Rectal smooth muscle tissue (tissue), 1 donor: Measurements from ENCODE around the gene AFF1.

Source experiments
- H3K27ac ChIP-seq: one replicate; pipeline ENCODE4 v1.7.0; 2013; ENCODE audit warnings: low read depth, low read length, inconsistent platforms
- H3K27me3 ChIP-seq: one replicate; pipeline ENCODE4 v1.7.0; 2013; ENCODE audit warnings: low read length; ENCODE audit not compliant: control insufficient read depth, insufficient read depth
- H3K36me3 ChIP-seq: one replicate; pipeline ENCODE4 v1.7.0; 2013; ENCODE audit warnings: low read length; ENCODE audit not compliant: control insufficient read depth, insufficient read depth
- H3K4me1 ChIP-seq: one replicate; pipeline ENCODE4 v1.7.0; 2013; ENCODE audit warnings: low read length; ENCODE audit not compliant: control insufficient read depth, insufficient read depth
- H3K4me3 ChIP-seq: one replicate; pipeline ENCODE4 v1.7.0; 2013; ENCODE audit warnings: low read length
- H3K9ac ChIP-seq: one replicate; pipeline ENCODE4 v1.7.0; 2013; ENCODE audit warnings: low read length

The AFF1 gene

GRCh38 chr4:86909546-86910295, 25.1 kb upstream of the AFF1 start:
- no peaks in the 10 kb centered on the region for H3K27me3 ChIP-seq
- H3K4me3 ChIP-seq: no peak overlapping the region
- no peaks in the 10 kb centered on the region for H3K36me3 ChIP-seq
- H3K4me1 ChIP-seq: no peaks in the 10 kb centered on the region
- no peak overlapping the region for H3K9ac ChIP-seq
- no peak overlapping the region for H3K27ac ChIP-seq

- H3K4me3 ChIP-seq: no peak overlapping the region
- H3K27ac ChIP-seq: no peak overlapping the region
- no peaks in the 10 kb centered on the region for H3K36me3 ChIP-seq
- H3K4me1 ChIP-seq: no peaks in the 10 kb centered on the region
- no peaks in the 10 kb centered on the region for H3K27me3 ChIP-seq
- no peak overlapping the region for H3K9ac ChIP-seq
Measured at GRCh38 chr4:86910369-86910768, 24.4 kb upstream of the AFF1 start.

GRCh38 chr4:86910820-86911684, 23.8 kb upstream of the AFF1 start:
- no peak overlapping the region for H3K27ac ChIP-seq

GRCh38 chr4:86916392-86916791, 18.4 kb upstream of the AFF1 start:
- Histone ChIP-seq H3K27ac (no peak overlapping the region), H3K27me3 (no peaks in the 10 kb centered on the region), H3K9ac (no peak overlapping the region), H3K36me3 (no peaks in the 10 kb centered on the region), H3K4me3 (no peak overlapping the region), H3K4me1 (no peaks in the 10 kb centered on the region)

More at GRCh38 chr4:86910820-86911684, 23.8 kb upstream of the AFF1 start:
- Histone ChIP-seq H3K36me3 (no peaks in the 10 kb centered on the region), H3K27me3 (no peaks in the 10 kb centered on the region), H3K4me1 (no peaks in the 10 kb centered on the region), H3K4me3 (no peak overlapping the region), H3K9ac (no peak overlapping the region)

GRCh38 chr4:86917212-86918039, 17.4 kb upstream of the AFF1 start:
- Histone ChIP-seq H3K27me3 (no peaks in the 10 kb centered on the region), H3K27ac (no peak overlapping the region), H3K9ac (no peak overlapping the region), H3K4me1 (no peaks in the 10 kb centered on the region), H3K4me3 (no peak overlapping the region), H3K36me3 (no peaks in the 10 kb centered on the region)

GRCh38 chr4:86918539-86919072, 16.2 kb upstream of the AFF1 start:
- Histone ChIP-seq H3K27ac (no peak overlapping the region), H3K36me3 (no peaks in the 10 kb centered on the region), H3K27me3 (no peaks in the 10 kb centered on the region)

GRCh38 chr4:86919561-86920223, 15.1 kb upstream of the AFF1 start:
- Histone ChIP-seq H3K4me1 (no peaks in the 10 kb centered on the region), H3K4me3 (no peak overlapping the region), H3K36me3 (no peaks in the 10 kb centered on the region), H3K27me3 (no peaks in the 10 kb centered on the region), H3K9ac (no peak overlapping the region), H3K27ac (no peak overlapping the region)

More at GRCh38 chr4:86918539-86919072, 16.2 kb upstream of the AFF1 start:
- Histone ChIP-seq H3K9ac (no peak overlapping the region), H3K4me1 (no peaks in the 10 kb centered on the region), H3K4me3 (no peak overlapping the region)

- H3K27ac ChIP-seq: no peak overlapping the region
- H3K4me3 ChIP-seq: no peak overlapping the region
- no peaks in the 10 kb centered on the region for H3K4me1 ChIP-seq
- no peak overlapping the region for H3K9ac ChIP-seq
- H3K27me3 ChIP-seq: no peaks in the 10 kb centered on the region
- H3K36me3 ChIP-seq: no peaks in the 10 kb centered on the region
Measured at GRCh38 chr4:86921608-86922252, 13.1 kb upstream of the AFF1 start.

GRCh38 chr4:86924811-86925210, 10.0 kb upstream of the AFF1 start:
- H3K27ac ChIP-seq: no peak overlapping the region
- H3K4me1 ChIP-seq: no peaks in the 10 kb centered on the region
- no peaks in the 10 kb centered on the region for H3K27me3 ChIP-seq
- no peaks in the 10 kb centered on the region for H3K36me3 ChIP-seq
- no peak overlapping the region for H3K9ac ChIP-seq
- H3K4me3 ChIP-seq: no peak overlapping the region

GRCh38 chr4:86926435-86927086, 8.2 kb upstream of the AFF1 start:
- no peaks in the 10 kb centered on the region for H3K36me3 ChIP-seq
- no peaks in the 10 kb centered on the region for H3K27me3 ChIP-seq
- no peaks in the 10 kb centered on the region for H3K4me1 ChIP-seq
- H3K27ac ChIP-seq: no peak overlapping the region
- H3K9ac ChIP-seq: no peak overlapping the region
- no peak overlapping the region for H3K4me3 ChIP-seq

GRCh38 chr4:86927843-86928395, 6.9 kb upstream of the AFF1 start:
- H3K27me3 ChIP-seq: no peaks in the 10 kb centered on the region
- H3K4me3 ChIP-seq: no peak overlapping the region
- H3K27ac ChIP-seq: no peak overlapping the region
- no peaks in the 10 kb centered on the region for H3K4me1 ChIP-seq
- no peaks in the 10 kb centered on the region for H3K36me3 ChIP-seq
- H3K9ac ChIP-seq: no peak overlapping the region
